ENCODE measurements around the gene F7.
"Not testable (repeated sequence)": the region's sequence is repeated elsewhere in the genome, so short reads cannot be mapped to it uniquely, and the experiment has no call there.

The F7 gene

DNA sequence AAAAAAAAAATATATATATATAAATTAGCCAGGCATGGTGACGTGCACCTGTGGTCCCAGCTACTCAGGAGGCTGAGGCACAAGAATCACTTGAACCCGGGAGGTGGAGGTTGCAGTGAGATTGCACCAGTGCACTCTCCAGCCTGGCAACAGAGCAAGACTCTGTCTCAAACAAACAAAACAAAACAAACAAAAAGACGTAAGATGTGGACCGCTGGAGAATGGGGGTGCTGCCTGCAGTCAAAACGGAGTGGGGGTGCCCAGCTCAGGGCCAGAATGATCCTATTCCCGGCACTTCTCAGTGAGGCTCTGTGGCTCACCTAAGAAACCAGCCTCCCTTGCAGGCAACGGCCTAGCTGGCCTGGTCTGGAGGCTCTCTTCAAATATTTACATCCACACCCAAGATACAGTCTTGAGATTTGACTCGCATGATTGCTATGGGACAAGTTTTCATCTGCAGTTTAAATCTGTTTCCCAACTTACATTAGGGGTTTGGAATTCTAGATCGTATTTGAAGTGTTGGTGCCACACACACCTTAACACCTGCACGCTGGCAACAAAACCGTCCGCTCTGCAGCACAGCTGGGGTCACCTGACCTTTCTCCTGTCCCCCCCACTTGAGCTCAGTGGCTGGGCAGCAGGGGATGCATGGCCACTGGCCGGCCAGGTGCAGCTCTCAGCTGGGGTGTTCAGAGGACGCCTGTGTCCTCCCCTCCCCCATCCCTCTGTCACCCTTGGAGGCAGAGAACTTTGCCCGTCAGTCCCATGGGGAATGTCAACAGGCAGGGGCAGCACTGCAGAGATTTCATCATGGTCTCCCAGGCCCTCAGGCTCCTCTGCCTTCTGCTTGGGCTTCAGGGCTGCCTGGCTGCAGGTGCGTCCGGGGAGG lies at the start of gene F7:
F7 (plus strand) TSS at position 760 of the 889 bp plus-strand sequence; CDS start at position 811, 51 bp downstream.
- H3K9ac ChIP-seq (ENCODE audit: low read length) = no peak within 1 kb of the TSS
- H3K27me3 ChIP-seq (ENCODE audit: control insufficient read depth, insufficient read depth, low read length) = peaks cover 5% of the 10 kb centered on the region
- no peaks in the 10 kb centered on the region for H3K4me1 ChIP-seq (ENCODE audit: control insufficient read depth, insufficient read depth, low read length)
- H3K36me3 ChIP-seq (ENCODE audit: control insufficient read depth, insufficient read depth, low read length) = no peaks in the 10 kb centered on the region
- no peak within 1 kb of the TSS for H3K4me3 ChIP-seq (ENCODE audit: low read length)
- no peak within 1 kb of the TSS for H3K27ac ChIP-seq (ENCODE audit: low read depth, low read length)

DNA sequence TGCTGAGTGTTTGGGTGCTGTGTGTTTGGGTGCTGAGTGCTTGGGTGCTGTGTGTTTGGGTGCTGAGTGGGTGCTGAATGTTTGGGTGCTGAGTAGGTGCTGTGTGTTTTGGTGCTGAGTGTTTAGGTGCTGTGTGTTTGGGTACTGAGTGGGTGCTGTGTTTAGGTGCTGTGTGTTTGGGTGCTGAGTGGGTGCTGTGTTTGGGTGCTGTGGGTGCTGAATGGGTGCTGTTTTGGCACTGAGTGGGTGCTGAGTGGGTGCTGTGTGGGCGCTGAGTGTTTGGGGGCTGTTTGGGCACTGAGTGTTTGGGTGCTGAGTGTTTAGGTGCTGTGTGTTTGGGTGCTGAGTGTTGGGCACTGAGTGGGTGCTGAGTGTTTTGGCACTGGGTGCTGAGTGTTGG lies 48.5 kb upstream of the F7 start:
- no peaks in the 10 kb centered on the region for H3K36me3 ChIP-seq (ENCODE audit: control insufficient read depth, insufficient read depth, low read length)
- H3K9ac ChIP-seq (ENCODE audit: low read length) = no peak overlapping the region
- H3K27me3 ChIP-seq (ENCODE audit: control insufficient read depth, insufficient read depth, low read length) = peaks cover 3% of the 10 kb centered on the region
- H3K4me1 ChIP-seq (ENCODE audit: control insufficient read depth, insufficient read depth, low read length) = no peaks in the 10 kb centered on the region
- H3K4me3 ChIP-seq (ENCODE audit: low read length) = no peak overlapping the region
- no peak overlapping the region for H3K27ac ChIP-seq (ENCODE audit: low read depth, low read length)

- not testable (repeated sequence) for H3K4me3 ChIP-seq (ENCODE audit: low read length); H3K27ac ChIP-seq (ENCODE audit: low read depth, low read length); H3K27me3 ChIP-seq (ENCODE audit: control insufficient read depth, insufficient read depth, low read length); H3K36me3 ChIP-seq (ENCODE audit: control insufficient read depth, insufficient read depth, low read length); H3K4me1 ChIP-seq (ENCODE audit: control insufficient read depth, insufficient read depth, low read length); H3K9ac ChIP-seq (ENCODE audit: low read length)
Measured at GRCh38 chr13:113057559-113057958, 48.0 kb upstream of the F7 start.

GRCh38 chr13:113058129-113058987 lies 47.2 kb upstream of the F7 start:
- H3K27me3 ChIP-seq (ENCODE audit: control insufficient read depth, insufficient read depth, low read length) = peaks cover 3% of the 10 kb centered on the region
- H3K9ac ChIP-seq (ENCODE audit: low read length) = no peak overlapping the region
- no peak overlapping the region for H3K27ac ChIP-seq (ENCODE audit: low read depth, low read length)
- H3K36me3 ChIP-seq (ENCODE audit: control insufficient read depth, insufficient read depth, low read length) = no peaks in the 10 kb centered on the region
- H3K4me1 ChIP-seq (ENCODE audit: control insufficient read depth, insufficient read depth, low read length) = no peaks in the 10 kb centered on the region
- no peak overlapping the region for H3K4me3 ChIP-seq (ENCODE audit: low read length)

DNA sequence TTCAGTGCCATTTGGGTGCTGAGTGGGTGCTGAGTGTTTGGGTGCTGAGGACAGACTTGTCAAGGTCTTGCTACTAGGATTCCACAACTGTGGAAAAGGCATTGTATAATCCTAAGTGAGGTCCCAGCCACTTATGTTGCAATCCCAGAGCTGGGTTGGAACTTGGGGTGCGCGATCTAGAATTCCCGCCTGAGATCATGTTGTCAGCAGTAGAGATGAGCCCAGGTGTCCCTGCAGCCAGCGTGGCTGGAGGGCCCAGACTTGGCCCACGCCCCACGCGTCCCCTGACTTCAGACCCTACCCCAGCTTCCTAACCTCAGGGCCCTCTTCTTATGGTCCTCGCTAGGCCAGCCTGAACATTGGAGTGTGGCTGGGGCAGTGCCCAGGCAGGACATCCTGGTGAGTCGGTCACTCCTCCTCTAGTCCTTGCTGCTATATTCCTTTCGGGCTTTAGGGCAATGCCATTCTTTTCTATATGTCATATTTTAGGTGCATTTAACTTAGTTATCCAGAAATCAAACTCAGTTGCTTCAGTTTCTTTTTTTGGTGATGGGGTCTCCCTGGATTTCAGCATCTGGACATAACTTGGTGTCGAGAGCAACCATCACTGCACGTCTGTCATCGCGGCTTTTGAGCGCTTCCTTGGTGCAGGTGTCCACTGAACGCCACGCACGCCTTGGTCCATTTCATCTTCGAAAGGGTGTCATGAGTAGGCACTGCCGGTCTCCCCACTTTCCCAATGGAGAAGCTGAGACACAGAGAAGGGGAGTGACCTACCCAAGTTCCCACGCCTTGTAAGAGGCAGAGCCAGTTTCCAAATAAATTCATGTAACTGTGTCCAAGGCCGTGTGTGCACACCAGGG lies 46.4 kb upstream of the F7 start:
- H3K4me1 ChIP-seq (ENCODE audit: control insufficient read depth, insufficient read depth, low read length) = no peaks in the 10 kb centered on the region
- H3K27ac ChIP-seq (ENCODE audit: low read depth, low read length) = no peak overlapping the region
- peaks cover 3% of the 10 kb centered on the region for H3K27me3 ChIP-seq (ENCODE audit: control insufficient read depth, insufficient read depth, low read length)
- H3K36me3 ChIP-seq (ENCODE audit: control insufficient read depth, insufficient read depth, low read length) = no peaks in the 10 kb centered on the region
- no peak overlapping the region for H3K4me3 ChIP-seq (ENCODE audit: low read length)
- no peak overlapping the region for H3K9ac ChIP-seq (ENCODE audit: low read length)

GRCh38 chr13:113059891-113060290 lies 45.7 kb upstream of the F7 start:
- H3K36me3 ChIP-seq (ENCODE audit: control insufficient read depth, insufficient read depth, low read length) = no peaks in the 10 kb centered on the region
- H3K4me1 ChIP-seq (ENCODE audit: control insufficient read depth, insufficient read depth, low read length) = no peaks in the 10 kb centered on the region
- no peak overlapping the region for H3K4me3 ChIP-seq (ENCODE audit: low read length)
- no peak overlapping the region for H3K27ac ChIP-seq (ENCODE audit: low read depth, low read length)
- H3K27me3 ChIP-seq (ENCODE audit: control insufficient read depth, insufficient read depth, low read length) = peaks cover 3% of the 10 kb centered on the region
- no peak overlapping the region for H3K9ac ChIP-seq (ENCODE audit: low read length)

- no peaks in the 10 kb centered on the region for H3K36me3 ChIP-seq (ENCODE audit: control insufficient read depth, insufficient read depth, low read length)
- no peak overlapping the region for H3K9ac ChIP-seq (ENCODE audit: low read length)
- peaks cover 3% of the 10 kb centered on the region for H3K27me3 ChIP-seq (ENCODE audit: control insufficient read depth, insufficient read depth, low read length)
- H3K4me1 ChIP-seq (ENCODE audit: control insufficient read depth, insufficient read depth, low read length) = no peaks in the 10 kb centered on the region
- H3K27ac ChIP-seq (ENCODE audit: low read depth, low read length) = no peak overlapping the region
- H3K4me3 ChIP-seq (ENCODE audit: low read length) = no peak overlapping the region
Measured at GRCh38 chr13:113060557-113061270, 44.9 kb upstream of the F7 start.

GRCh38 chr13:113061271-113061625 lies 44.3 kb upstream of the F7 start:
- no peak overlapping the region for H3K9ac ChIP-seq (ENCODE audit: low read length)
- no peak overlapping the region for H3K27ac ChIP-seq (ENCODE audit: low read depth, low read length)
- H3K4me1 ChIP-seq (ENCODE audit: control insufficient read depth, insufficient read depth, low read length) = no peaks in the 10 kb centered on the region
- no peaks in the 10 kb centered on the region for H3K36me3 ChIP-seq (ENCODE audit: control insufficient read depth, insufficient read depth, low read length)
- H3K27me3 ChIP-seq (ENCODE audit: control insufficient read depth, insufficient read depth, low read length) = no peaks in the 10 kb centered on the region
- H3K4me3 ChIP-seq (ENCODE audit: low read length) = no peak overlapping the region

- Histone ChIP-seq H3K9ac (ENCODE audit: low read length) (no peak overlapping the region), H3K4me3 (ENCODE audit: low read length) (no peak overlapping the region), H3K36me3 (ENCODE audit: control insufficient read depth, insufficient read depth, low read length) (no peaks in the 10 kb centered on the region), H3K4me1 (ENCODE audit: control insufficient read depth, insufficient read depth, low read length) (no peaks in the 10 kb centered on the region), H3K27me3 (ENCODE audit: control insufficient read depth, insufficient read depth, low read length) (no peaks in the 10 kb centered on the region), H3K27ac (ENCODE audit: low read depth, low read length) (no peak overlapping the region)
Measured at GRCh38 chr13:113061796-113062425, 43.7 kb upstream of the F7 start.

- Histone ChIP-seq H3K4me1 (ENCODE audit: control insufficient read depth, insufficient read depth, low read length) (no peaks in the 10 kb centered on the region), H3K4me3 (ENCODE audit: low read length) (no peak overlapping the region), H3K36me3 (ENCODE audit: control insufficient read depth, insufficient read depth, low read length) (no peaks in the 10 kb centered on the region), H3K27ac (ENCODE audit: low read depth, low read length) (no peak overlapping the region), H3K9ac (ENCODE audit: low read length) (no peak overlapping the region), H3K27me3 (ENCODE audit: control insufficient read depth, insufficient read depth, low read length) (no peaks in the 10 kb centered on the region)
Measured at GRCh38 chr13:113062691-113063090, 42.9 kb upstream of the F7 start.

GRCh38 chr13:113063091-113063491 lies 42.5 kb upstream of the F7 start:
- Histone ChIP-seq H3K4me3 (ENCODE audit: low read length) (no peak overlapping the region), H3K9ac (ENCODE audit: low read length) (no peak overlapping the region), H3K36me3 (ENCODE audit: control insufficient read depth, insufficient read depth, low read length) (no peaks in the 10 kb centered on the region), H3K27ac (ENCODE audit: low read depth, low read length) (no peak overlapping the region), H3K4me1 (ENCODE audit: control insufficient read depth, insufficient read depth, low read length) (no peaks in the 10 kb centered on the region), H3K27me3 (ENCODE audit: control insufficient read depth, insufficient read depth, low read length) (no peaks in the 10 kb centered on the region)
